Mammary epithelial cell (primary cell): ENCODE data around the gene SAMD15.

ENCODE experiments used
- EZH2 ChIP-seq: IDR thresholded peaks from 2 replicates; pipeline ENCODE4 v1.6.1; 2012; ENCODE audit warnings: low read length, inconsistent platforms, borderline replicate concordance
- TF ChIP-seq, protein P1 (sequence below), 2 donors: IDR thresholded peaks in 1 of 2; conservative IDR thresholded peaks in 1 of 2; 2 replicates each; pipeline ENCODE4 v1.5.1; 2011 to 2012; ENCODE audit warnings: inconsistent platforms in 2 of 2, low read length in 2 of 2, mild to moderate bottlenecking in 2 of 2, control low read depth in 1 of 2, low read depth in 1 of 2; ENCODE audit not compliant: insufficient read depth in 1 of 2; ENCODE audit errors: extremely low read depth in 1 of 2

GRCh38 chr14:77340389-77340788 lies 36.8 kb upstream of the SAMD15 start:
- TF ChIP-seq, protein P1, sequence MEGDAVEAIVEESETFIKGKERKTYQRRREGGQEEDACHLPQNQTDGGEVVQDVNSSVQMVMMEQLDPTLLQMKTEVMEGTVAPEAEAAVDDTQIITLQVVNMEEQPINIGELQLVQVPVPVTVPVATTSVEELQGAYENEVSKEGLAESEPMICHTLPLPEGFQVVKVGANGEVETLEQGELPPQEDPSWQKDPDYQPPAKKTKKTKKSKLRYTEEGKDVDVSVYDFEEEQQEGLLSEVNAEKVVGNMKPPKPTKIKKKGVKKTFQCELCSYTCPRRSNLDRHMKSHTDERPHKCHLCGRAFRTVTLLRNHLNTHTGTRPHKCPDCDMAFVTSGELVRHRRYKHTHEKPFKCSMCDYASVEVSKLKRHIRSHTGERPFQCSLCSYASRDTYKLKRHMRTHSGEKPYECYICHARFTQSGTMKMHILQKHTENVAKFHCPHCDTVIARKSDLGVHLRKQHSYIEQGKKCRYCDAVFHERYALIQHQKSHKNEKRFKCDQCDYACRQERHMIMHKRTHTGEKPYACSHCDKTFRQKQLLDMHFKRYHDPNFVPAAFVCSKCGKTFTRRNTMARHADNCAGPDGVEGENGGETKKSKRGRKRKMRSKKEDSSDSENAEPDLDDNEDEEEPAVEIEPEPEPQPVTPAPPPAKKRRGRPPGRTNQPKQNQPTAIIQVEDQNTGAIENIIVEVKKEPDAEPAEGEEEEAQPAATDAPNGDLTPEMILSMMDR (conservative IDR thresholded peaks at IDR 0.05 in 1 of 2, IDR thresholded peaks at IDR 0.05 in 1 of 2; ENCODE audit: extremely low read depth in 1 of 2, insufficient read depth in 1 of 2, low read depth in 1 of 2, low read length in 2 of 2), result no peak
- no peak for TF ChIP-seq EZH2
